Measurements from ENCODE around the gene CDH13.

Gene CDH13

DNA sequence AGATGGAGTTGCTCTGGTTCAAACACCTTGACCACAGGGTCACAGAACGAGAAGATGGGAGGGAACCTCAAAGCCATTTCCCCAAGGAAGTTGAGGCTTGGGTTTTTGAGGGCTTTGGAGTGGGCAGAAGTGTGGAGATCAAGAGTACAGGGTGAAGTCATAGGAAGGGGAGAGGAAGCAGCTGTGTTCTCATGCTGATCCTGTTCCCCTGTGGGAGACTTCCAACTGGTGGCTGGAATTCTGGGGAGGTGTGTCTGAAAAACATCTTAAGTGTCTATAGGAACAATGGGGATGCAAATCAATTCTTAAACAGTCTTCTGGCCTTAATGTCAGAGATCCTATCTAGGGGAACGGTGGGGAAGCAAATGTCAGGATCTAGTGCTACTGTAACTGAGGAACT is 1142.2 kb downstream of the CDH13 start:
- no peak for DNase-seq (ENCODE audit: low read depth)

DNA sequence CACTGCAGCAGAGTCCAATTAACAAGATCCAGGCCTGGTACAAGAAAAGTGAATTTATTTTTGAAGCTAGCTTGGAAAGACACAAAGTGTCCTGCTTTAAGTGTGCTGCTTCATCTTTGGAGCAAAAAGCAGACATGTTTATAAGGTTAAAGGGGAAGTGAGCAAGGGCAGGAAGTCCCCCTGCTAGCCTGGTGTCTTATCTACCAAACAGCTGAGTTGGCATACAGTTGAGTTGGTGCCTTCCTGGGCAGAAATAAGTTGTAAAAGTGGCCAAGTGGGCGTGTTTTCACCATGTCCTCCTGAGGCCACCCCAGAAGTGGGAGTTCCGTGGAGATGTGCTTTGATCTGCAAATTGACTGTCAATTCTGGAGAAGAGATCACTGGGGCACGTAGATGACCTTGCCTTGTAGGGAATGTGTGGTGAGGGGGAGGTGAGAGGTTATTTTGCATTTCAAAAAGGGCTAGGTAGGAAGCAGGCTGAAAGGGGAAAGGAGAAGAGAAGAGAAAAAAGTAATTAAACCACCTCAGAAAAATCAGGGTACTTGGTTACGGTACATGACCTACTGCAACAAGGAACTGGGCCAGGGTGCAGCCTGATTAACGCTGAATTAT is 1142.7 kb downstream of the CDH13 start:
- no peak for DNase-seq (ENCODE audit: low read depth)

DNA sequence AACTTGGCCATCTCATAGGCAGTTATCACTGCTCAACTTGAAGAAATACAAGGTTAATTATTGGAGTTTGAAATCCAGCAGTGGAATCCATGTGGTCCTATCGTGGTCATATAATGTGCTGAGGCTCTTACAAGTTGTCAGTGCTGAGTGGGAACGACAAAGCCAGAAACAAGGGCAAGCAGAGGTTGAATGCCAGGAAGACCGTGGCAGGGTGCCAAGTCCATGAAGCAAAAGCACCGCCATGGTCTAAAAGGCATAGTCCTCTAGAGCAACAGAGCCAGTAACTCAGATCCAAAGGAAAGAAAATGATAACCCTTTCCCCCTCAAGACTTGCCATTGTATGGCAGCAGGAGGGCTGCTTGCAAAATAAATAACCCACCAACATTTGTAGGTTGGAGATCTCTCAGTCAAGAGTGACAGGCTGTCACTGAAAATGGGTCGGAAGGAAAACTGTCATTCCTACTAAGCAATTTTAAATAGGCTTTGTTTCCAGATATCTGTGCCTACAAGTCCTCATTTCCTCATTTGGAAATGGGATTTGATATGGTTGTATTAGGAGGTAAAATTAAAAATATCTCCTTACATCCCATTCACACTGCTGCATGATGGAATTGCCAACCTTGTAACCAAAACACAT is 1144.7 kb downstream of the CDH13 start:
- DNase-seq (ENCODE audit: low read depth), result no peak

DNA sequence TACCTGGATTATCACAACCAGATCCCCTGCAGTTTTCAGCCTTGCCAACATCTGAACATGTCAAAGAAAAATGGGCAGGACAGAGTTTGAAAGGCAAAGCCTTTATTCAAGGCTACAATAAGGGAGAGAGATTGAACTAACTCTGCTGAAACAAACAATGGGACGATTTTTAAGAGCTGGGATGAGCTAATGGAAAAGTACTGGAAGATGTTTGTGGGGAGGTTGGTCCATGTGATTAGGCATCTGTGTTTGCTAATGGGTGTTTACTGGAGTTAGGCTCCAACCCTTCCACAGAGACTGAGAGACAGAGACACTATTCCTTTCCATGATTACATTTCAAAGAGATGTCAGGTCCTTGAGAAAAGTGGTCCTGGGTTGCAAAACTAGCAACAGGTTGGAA is 1146.0 kb downstream of the CDH13 start:
- DNase-seq (ENCODE audit: low read depth), result no peak

DNA sequence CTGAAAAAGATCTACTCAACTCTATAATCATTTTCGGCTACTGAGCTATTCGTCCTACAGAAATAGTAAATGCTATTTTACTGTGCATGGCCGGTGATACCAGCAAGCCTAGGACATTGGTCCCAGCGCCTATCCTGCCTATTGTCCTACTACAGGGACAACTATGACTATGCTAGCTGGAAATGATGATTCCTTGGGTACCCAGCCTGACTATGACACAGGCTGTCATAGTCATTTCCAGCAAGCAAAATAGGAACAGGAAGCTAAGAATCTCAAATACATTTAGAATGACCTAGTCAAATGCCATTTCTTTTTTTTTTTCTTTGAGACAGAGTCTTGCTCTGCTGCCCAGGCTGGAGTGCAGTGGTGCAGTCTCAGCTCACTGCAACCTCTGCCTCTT is 1147.3 kb downstream of the CDH13 start:
- no peak for DNase-seq (ENCODE audit: low read depth)

DNA sequence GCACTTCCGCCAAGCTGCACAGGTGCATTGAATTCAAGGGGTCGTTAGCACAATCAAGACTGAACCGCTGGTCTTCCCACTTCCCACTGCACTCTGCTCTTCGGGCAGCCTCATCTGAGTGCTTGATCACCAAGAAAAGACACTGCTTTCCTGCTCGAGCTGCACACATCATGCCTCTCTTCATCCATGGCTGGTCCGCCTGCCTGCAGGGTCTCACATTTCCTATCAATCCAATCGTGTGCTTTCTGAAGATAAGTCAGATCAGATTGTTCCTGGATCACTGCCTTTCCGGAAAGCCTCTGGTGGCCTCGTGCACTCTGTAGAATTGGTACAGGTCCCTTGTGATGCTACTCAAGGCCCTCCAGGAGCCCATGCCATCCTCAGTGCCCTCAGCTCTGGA is 1150.2 kb downstream of the CDH13 start:
- no peak for DNase-seq (ENCODE audit: low read depth)

DNA sequence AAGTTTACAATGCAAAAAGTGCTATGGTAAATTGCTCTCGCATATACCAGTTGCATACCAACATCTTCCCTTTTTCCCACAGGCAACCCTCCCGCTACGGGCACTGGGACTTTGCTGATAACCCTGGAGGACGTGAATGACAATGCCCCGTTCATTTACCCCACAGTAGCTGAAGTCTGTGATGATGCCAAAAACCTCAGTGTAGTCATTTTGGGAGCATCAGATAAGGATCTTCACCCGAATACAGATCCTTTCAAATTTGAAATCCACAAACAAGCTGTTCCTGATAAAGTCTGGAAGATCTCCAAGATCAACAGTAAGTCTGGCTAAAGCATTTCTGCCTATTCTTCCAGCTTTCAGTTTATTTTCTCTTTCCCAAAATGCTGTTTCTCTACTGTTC is 1153.1 kb downstream of the CDH13 start:
- DNase-seq (ENCODE audit: low read depth), result no peak

DNA sequence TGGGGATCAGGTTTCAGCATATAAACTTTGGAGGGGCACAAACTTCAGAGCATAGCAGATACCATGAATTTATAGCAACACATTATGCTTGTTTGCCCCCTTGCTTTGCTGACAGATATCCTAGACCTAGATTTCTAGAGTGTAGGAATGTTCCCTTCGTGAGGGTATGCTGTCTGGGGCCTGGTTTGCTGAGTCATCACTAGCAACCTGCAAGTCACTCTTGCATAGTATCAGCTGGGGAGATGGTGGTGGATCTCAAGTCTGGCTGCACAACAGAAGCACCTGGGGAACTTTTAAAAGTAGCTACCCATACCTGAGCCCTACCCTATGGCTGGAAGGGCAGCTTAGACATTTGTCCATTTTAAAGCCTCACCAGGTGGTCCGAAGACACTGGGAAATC is 1158.7 kb downstream of the CDH13 start:
- DNase-seq (ENCODE audit: low read depth), result no peak

DNA sequence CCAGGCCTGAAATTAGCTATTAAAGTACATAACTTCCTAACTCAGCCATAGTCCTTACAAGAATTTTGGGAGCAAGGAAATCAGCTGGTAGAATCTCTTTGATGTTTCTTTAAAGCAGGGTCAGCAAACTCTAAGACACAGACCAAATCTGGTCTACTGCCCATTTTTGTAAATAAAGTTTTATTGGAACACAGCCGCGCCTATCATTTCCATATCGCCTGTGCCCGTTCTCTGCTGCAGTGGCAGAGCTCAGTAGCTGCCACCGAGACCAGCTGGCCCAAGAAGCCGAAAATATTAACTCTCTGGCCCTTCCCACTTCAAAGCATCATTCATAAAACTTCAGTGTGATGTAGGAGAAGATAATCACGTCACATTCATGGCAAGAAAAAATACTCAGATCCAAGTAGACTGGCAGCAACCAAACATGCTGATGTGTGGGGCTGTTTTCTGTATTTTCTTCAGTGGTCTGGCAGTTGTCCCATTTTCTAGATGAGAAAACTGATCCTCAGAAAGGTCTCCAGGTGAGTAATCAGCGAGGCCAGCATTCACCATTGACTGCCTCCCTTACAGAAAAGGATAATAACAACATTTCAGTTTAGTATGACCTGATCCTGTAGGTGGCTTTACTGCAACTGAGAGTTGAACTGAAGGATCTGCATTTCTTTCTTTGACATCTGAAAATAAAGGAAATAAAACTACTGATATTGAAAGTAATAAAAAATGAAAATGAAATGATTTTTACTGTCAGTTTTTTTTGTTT is 1163.1 kb downstream of the CDH13 start:
- no peak for DNase-seq (ENCODE audit: low read depth)

DNA sequence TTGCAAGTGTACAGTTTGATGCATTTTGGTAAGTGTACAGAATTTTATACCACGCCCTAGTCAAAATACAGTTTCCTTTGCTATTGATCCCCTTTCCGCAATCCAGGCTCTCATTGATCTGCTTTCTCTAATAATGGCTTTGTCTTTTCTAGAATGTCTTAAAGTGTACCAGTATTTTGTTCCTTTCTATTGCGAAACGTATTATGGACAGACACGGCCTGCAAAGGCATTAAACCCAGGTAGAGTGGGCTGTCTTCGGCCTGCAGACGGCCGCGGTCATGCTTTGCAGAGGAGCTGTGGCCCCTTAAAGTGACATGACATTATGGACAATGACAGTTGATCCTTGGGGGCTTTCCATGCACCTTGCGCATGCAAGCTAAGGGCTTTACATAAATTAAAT is 1165.1 kb downstream of the CDH13 start:
- no peak for DNase-seq (ENCODE audit: low read depth)

DNA sequence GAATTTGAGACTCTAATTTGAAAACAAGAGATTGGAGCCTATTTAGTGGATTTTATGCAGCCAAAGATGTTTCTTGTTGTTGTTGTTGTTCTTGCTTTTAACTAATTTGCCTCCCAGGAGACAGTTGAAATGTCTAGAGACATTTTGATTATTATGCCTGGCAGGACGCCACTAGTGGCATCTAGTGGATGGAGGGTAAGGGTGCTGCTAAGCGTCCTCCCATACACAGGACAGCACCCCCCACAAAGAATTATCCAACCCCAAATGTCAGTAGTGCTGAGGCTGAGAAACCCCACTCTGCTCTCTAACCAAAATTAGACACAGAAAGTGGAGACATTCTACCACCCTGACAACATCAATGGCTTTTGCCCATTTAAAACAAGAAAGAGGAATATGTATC is 1165.6 kb downstream of the CDH13 start:
- DNase-seq (ENCODE audit: low read depth), result no peak

DNA sequence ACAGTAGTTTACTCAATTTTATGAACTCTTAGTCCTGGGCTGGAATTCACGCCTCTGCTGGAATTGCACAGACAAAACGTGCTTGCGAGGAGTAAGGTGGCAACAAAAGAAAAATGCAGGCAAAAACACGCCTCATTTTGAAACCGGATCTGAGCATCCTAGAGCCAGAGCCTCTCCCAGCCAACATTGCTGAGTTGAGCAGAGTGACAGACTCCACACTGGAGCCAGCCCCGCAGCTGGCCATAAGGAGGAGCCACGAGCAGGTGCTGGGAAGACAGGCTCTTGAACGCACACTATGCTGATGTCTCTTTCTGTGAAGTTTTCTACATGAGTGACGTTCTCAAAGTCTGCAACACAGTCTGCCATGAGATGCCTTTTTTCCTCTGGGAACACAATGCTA is 1166.4 kb downstream of the CDH13 start:
- no peak for DNase-seq (ENCODE audit: low read depth)

DNA sequence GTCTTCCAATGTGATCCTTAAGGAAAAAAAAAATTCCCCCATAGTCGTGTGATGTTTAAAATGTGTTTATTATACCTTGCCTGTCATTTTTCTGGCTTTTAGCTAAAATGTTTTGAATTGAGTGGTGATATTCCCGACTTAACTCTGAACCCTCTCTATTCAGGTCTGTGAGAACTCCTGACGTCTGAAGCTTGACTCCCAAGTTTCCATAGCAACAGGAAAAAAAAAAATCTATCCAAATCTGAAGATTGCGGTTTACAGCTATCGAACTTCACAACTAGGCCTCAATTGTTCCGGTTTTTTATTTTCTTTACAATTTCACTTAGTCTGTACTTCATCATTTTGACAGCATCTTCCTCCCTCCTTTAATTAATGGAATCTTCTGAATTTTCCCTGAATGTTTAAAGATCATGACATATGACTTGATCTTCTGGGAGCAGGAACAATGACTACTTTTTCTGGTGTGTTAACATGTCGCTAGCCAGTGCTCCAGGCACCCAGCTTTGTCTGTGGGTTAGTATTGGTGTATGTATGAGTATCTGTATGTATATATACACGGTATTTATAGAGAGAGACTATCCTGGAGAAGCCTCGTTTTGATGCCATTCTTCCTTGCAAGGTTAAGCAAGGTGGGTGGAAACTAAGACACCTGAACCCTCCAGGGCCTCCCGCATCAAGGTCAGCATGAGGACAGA is 1168.2 kb downstream of the CDH13 start:
- DNase-seq (ENCODE audit: low read depth), result no peak

DNA sequence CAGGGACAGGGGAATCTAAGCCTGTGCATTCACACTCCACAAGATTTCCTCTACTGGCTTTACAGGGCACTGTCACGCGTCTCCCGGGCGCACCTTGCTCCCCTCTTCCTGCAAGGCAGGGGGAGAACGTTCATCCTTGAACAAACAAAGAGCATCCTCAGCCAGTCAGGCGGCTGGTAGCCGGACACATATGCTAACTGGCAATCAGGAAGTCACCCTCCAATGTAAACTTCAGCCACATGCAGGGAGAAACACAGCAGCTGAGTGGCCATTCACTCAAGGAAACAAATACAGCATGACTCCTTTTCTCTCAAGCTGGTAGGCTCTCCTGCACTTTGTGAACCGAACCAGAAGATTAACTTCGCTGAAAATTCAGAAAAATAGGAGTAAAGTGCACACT is 1170.2 kb downstream of the CDH13 start:
- no peak for DNase-seq (ENCODE audit: low read depth)

DNA sequence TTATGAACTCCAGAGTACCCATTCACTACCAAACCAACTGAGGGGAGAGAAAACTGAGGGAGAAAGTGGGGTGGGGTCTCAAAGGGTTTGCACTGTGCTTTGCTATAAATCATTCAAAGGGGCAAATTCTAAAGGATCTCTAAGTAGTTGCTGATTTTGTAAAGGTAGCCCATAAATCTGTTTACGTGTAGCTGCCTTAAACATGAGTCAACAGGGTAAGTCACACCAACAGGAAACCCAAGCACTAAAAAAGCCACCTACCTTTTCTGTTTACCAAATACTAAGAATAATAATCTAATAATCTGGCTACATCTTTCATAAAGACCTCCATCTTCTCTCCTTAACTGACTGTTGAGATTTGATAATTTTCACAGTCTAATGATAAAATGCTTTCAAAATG is 1172.6 kb downstream of the CDH13 start:
- DNase-seq (ENCODE audit: low read depth), result no peak

DNA sequence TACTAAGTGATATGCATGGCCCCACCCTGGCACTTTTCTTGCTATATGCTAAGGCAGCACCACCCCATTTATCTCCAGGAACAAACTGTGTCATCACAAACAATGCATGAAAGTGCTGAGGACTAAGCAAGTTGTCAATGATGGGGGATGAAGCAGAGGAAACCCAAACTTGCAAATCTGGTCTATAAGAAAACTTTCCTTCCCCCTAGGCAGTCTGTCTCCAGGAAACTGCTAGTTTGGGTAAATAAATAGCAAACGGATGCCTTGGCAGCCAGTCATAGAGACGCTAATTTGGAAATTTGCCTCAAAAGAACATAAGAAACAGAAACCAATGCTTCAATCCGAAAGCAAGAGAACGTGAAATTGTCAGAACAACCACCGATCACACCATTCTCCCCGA is 1175.4 kb downstream of the CDH13 start:
- DNase-seq (ENCODE audit: low read depth), result no peak

DNA sequence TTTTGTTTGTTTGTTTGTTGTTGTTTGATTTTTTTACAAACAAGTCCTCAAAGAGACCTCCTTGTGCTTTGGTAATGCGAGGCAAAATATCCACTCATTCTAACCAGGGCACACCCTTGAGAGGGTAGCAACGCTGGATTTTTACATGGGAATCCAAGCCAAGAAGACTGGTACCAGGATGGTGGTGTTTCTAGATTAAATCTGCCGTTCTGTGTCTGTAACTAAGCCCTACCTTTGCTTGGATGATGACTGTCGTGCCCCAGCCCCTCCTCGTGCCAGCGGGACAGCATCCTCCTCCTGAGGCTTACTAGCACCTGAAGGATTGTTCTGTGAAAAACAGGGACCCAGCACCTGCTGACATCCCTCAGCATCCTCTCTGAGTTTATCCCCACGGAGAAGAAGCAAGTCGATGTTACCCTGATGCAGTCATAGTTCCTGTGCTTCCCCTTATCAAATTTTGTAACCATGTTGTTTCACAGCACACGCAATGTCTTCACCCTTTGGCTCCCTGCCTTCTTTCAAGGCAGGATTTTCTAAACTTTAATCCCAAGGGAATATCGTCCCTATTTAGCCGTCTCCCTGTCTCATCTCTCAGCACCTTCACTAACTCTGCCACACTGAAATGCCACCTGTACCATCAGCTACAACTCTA is 1175.9 kb downstream of the CDH13 start:
- no peak for DNase-seq (ENCODE audit: low read depth)

DNA sequence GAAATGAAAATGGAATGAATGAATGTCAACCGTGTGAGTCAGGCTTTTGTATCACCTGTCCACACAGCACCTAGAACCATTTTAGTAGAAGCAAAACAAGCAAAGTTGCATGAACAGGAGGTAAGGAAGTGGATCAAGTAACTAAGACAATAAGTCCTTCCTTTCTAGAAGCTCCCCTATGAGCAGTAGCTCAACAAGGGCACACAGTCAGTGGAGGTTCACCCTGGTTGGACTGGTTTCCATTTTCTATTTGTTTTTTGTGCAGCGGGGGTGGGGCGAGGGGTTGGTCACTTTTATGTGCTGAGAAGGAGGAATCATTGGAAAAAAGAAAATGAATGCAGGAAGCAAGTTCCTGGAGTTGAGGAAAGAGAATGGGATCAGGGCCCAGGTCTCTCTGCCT is 1177.0 kb downstream of the CDH13 start:
- DNase-seq (ENCODE audit: low read depth), result no peak

DNA sequence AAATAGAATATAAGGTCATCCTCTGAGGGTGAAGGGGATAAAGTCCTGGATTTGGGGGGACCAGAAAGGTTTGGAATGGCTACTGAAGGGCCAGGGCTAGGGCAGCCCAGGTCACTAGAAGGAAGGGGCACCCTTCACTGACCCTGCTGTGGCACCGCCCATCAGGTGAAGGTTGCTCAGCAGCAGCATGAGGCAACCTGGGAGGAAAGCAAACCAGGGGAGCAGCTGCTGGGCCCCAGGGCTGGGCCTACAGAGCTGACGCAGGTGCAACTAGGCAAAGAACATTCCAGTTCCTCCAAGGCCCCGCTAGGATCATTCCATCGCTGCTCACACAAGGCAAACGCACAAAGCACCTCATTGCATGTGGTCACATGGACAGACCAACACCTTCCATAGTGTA is 1177.6 kb downstream of the CDH13 start:
- DNase-seq (ENCODE audit: low read depth), result no peak

DNA sequence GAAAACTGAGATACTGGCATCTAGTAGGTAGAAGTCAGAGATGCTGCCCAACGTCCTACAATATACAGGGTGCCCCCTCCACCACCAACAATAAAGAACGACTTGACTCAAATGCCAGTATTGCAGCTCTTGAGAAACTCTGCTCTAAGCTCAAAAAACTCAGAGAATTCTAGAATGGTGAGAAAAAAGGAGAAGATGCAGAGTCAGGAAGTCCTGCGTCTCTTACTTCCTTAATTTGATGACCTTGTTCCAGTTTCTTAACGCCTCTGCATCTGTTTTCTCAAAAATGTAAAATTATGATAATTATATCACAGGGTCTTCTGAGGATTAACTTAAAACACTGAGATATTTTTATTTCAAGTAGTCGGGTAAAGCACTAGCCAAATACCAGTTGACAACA is 1179.3 kb downstream of the CDH13 start:
- DNase-seq (ENCODE audit: low read depth), result no peak

DNA sequence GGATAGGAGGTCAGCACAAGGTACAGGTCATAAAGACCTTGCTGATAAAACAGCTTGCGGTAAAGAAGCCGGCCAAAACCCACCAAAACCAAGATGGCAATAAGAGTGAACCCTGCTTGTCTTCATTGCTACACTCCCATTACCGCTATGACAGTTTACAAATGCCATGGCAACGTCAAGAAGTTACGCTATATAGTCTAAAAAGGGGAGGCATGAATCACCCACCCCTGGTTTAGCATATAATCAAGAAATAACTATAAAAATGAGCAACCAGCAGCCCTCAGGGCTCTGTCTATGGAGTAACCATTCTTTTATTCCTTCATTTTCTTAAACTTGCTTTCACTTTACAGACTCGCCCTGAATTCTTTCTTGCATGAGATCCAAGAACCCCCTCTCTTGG is 1180.0 kb downstream of the CDH13 start:
- DNase-seq (ENCODE audit: low read depth), result no peak

DNA sequence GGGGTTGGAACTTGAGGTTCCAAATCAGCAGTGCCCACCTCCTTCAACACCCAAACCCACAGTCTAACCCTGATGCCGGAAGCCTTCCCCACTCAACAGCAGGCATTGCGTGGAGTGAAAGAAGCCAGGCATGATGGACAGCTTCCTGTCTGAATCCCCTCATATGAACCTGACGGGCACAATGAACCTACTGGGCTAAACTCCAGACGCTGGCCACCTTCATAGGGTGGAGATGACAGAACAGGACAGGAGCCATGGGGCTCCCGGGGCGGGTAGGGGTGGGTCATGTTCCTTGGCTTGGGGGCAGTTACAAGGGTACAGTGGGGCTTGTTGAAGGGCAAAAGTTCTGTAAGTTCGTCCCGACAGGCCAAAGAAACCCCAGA is 1180.5 kb downstream of the CDH13 start:
- DNase-seq (ENCODE audit: low read depth), result no peak

Data from activated T-cell treated with anti-CD3 and anti-CD28 coated beads for 24 hours (primary cell).